Neural progenitor cell (in vitro differentiated cells): ENCODE results near the gene RPN2. TPM values are rescaled to one million over a fixed set of nuclear protein-coding genes. Genes with fewer than 3 reads are reported as not detected.
A peak's percentile ranks its signal among the peaks of the same experiment; 100 is the strongest.

ENCODE experiments used
- DNase-seq: peaks from one replicate; pipeline ENCODE4 v3.0.0-alpha.2; 2016; ENCODE audit warnings: low spot score
- H2AFZ ChIP-seq: fragments of 200-600 bp; sonication (generic); replicated peaks from 2 replicates; pipeline ENCODE4 v1.6.1; 2016; ENCODE audit warnings: antibody characterized with exemption
- H3F3A ChIP-seq: fragments of 200-600 bp; sonication (generic); 2 replicates; pipeline ENCODE4 v1.6.1; 2016; ENCODE audit warnings: antibody characterized with exemption, low read depth
- H3K27ac ChIP-seq: fragments of 200-600 bp; sonication (generic); 2 replicates; pipeline ENCODE4 v1.5.1; 2016; ENCODE audit warnings: mild to moderate bottlenecking
- H3K27me3 ChIP-seq: fragments of 200-600 bp; sonication (generic); 2 replicates; pipeline ENCODE4 v1.6.1; 2016; ENCODE audit warnings: mild to moderate bottlenecking, moderate library complexity
- H3K36me3 ChIP-seq: fragments of 200-600 bp; sonication (generic); 2 replicates; pipeline ENCODE4 v1.5.1; 2016
- H3K4me1 ChIP-seq: fragments of 200-600 bp; sonication (generic); 2 replicates; pipeline ENCODE4 v1.6.1; 2016; ENCODE audit warnings: mixed run types
- H3K4me2 ChIP-seq: fragments of 200-600 bp; sonication (generic); 2 replicates; pipeline ENCODE4 v1.6.1; 2016
- H3K4me3 ChIP-seq: fragments of 200-600 bp; sonication (generic); 2 replicates; pipeline ENCODE4 v1.5.1; 2016
- H3K79me2 ChIP-seq: fragments of 200-600 bp; sonication (generic); 2 replicates; pipeline ENCODE4 v1.6.1; 2016; ENCODE audit warnings: low read depth
- H3K9ac ChIP-seq: fragments of 200-600 bp; sonication (generic); 2 replicates; pipeline ENCODE4 v1.6.1; 2016
- H3K9me3 ChIP-seq: fragments of 200-600 bp; sonication (generic); 2 replicates; pipeline ENCODE4 v1.5.1; 2016; ENCODE audit warnings: low read depth
- H4K20me1 ChIP-seq: fragments of 200-600 bp; sonication (generic); 2 replicates; pipeline ENCODE4 v1.6.1; 2016; ENCODE audit warnings: low read depth
- H3K27ac Mint-ChIP-seq: 3 replicates; pipeline ENCODE4 v1.8.0; 2021; ENCODE audit warnings: mixed read lengths
- H3K27me3 Mint-ChIP-seq: 2 replicates; pipeline ENCODE4 v1.8.0; 2022; ENCODE audit warnings: low read depth, mild to moderate bottlenecking, inconsistent platforms, moderate library complexity, mixed read lengths; ENCODE audit not compliant: insufficient read depth
- H3K36me3 Mint-ChIP-seq: 3 replicates; pipeline ENCODE4 v1.8.0; 2021; ENCODE audit warnings: mixed read lengths
- H3K4me1 Mint-ChIP-seq: 3 replicates; pipeline ENCODE4 v1.8.0; 2021; ENCODE audit warnings: mixed read lengths
- H3K4me3 Mint-ChIP-seq: 3 replicates; pipeline ENCODE4 v1.8.0; 2021; ENCODE audit warnings: mild to moderate bottlenecking, moderate library complexity, mixed read lengths
- H3K9me3 Mint-ChIP-seq: 3 replicates; pipeline ENCODE4 v1.8.0; 2020; ENCODE audit warnings: mixed read lengths
- CTCF ChIP-seq: fragments of 200-600 bp; sonication (generic); IDR thresholded peaks from 2 replicates; pipeline ENCODE4 v1.5.1; 2017; ENCODE audit warnings: antibody characterized with exemption, mild to moderate bottlenecking
- EZH2 ChIP-seq: fragments of 200-600 bp; sonication (generic); IDR thresholded peaks from 2 replicates; pipeline ENCODE4 v1.6.1; 2017; ENCODE audit warnings: antibody characterized with exemption, mild to moderate bottlenecking, moderate library complexity
- EZH2phosphoT487 ChIP-seq: fragments of 200-600 bp; sonication (generic); IDR thresholded peaks from 2 replicates; pipeline ENCODE4 v1.6.1; 2017; ENCODE audit warnings: antibody characterized with exemption
- total RNA-seq: library from RNA; depleted of rRNA; stranded (reverse); fragments of >200 nt; gene quantifications from 2 replicates; pipeline ENCODE4 v1.2.3, GENCODE V29; 2015; ENCODE audit warnings: low replicate concordance

Gene RPN2
- total RNA-seq, 1 donor from 2014 or later: 249 TPM

DNA sequence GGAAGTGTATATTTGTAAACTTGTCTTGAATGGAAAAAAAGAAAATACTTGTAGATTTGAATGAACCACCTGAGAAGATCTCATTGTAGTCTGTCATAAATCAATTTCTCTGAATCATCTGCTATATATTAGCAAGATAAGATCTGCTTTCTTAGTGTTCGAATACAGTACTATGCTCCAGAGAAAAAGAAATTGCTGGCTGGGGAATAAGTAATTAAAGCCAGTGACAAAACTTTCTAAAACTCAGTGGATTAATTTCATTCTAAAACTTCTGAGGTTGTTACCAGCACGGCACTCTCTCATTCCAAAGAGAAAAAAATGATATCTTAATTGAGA, 22.7 kb downstream of the RPN2 start:
- Histone ChIP-seq H3K36me3 (peaks cover 12% of the 10 kb centered on the region), H3K9ac (no peak overlapping the region), H3F3A (peaks cover 32% of the 10 kb centered on the region), H3K27me3 (no peaks in the 10 kb centered on the region), H3K4me3 (no peak overlapping the region), H3K4me2 (no peak overlapping the region), H2AFZ (no peak overlapping the region), H3K27ac (no peak overlapping the region), H3K79me2 (peaks cover 89% of the 10 kb centered on the region), H4K20me1 (no peaks in the 10 kb centered on the region), H3K9me3 (no peaks in the 10 kb centered on the region), H3K4me1 (peaks cover 29% of the 10 kb centered on the region)
- no peaks in the 10 kb centered on the region for H3K9me3 Mint-ChIP-seq
- no peak for DNase-seq
- H3K4me3 Mint-ChIP-seq: no peak overlapping the region
- H3K27ac Mint-ChIP-seq: no peak overlapping the region
- TF ChIP-seq EZH2phosphoT487: no peak
- no peak for TF ChIP-seq EZH2
- TF ChIP-seq CTCF: no peak
- H3K4me1 Mint-ChIP-seq: peaks cover 47% of the 10 kb centered on the region
- peaks cover 3% of the 10 kb centered on the region for H3K27me3 Mint-ChIP-seq
- peaks cover 46% of the 10 kb centered on the region for H3K36me3 Mint-ChIP-seq

DNA sequence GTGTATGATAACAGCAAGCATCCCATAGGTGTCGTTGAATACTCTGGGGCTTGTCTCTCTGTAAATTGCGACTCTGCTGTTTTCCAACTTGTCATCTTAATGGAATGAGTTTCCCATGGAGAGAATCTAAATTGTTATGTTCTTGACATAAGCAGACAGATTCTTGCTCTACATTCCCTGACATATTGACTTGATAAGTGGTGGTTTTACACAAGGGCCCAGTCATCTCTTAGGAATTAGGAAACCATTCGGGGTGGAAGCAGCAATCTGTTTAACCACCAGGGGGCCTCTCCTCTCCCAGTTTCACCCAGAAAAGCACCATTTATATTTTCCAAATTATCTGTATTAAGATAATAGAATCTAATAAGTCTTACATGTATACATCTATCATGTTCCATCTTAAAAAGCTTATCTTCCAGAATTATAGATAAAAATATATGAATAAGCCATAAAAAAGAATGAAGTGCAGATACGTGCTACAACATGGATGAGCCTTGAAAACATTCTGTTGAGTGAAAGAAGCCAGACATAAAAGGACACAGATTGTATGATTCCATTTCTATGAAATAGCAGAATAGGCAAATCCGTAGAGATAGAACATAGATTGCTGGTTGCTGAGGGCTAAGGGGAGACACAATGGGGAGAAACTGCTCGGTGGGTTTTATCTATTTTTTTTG, 23.3 kb downstream of the RPN2 start:
- Histone ChIP-seq H3K9ac (no peak overlapping the region), H3K27ac (peak overlapping the region; percentile 96), H3K4me3 (no peak overlapping the region), H3K4me2 (no peak overlapping the region), H3K4me1 (peaks cover 29% of the 10 kb centered on the region), H2AFZ (no peak overlapping the region), H3F3A (peaks cover 29% of the 10 kb centered on the region), H3K79me2 (peaks cover 83% of the 10 kb centered on the region), H3K36me3 (peaks cover 17% of the 10 kb centered on the region), H3K9me3 (no peaks in the 10 kb centered on the region), H3K27me3 (no peaks in the 10 kb centered on the region), H4K20me1 (no peaks in the 10 kb centered on the region)
- Mint-ChIP-seq H3K4me1 (peaks cover 46% of the 10 kb centered on the region), H3K36me3 (peaks cover 44% of the 10 kb centered on the region), H3K4me3 (no peak overlapping the region), H3K9me3 (no peaks in the 10 kb centered on the region), H3K27ac (no peak overlapping the region), H3K27me3 (peaks cover 3% of the 10 kb centered on the region)
- no peak for TF ChIP-seq EZH2phosphoT487
- TF ChIP-seq CTCF: peak; percentile 83
- peak; percentile 53 for DNase-seq

- no peaks in the 10 kb centered on the region for H3K27me3 ChIP-seq
- peaks cover 29% of the 10 kb centered on the region for H3K4me1 ChIP-seq
- H3K36me3 ChIP-seq: peaks cover 29% of the 10 kb centered on the region
- no peak overlapping the region for H3K4me2 ChIP-seq
- Mint-ChIP-seq H3K4me3 (peak overlapping the region; percentile 30), H3K36me3 (peaks cover 48% of the 10 kb centered on the region), H3K9me3 (no peaks in the 10 kb centered on the region), H3K27ac (peak overlapping the region; percentile 98), H3K4me1 (peaks cover 46% of the 10 kb centered on the region), H3K27me3 (peaks cover 3% of the 10 kb centered on the region)
- H3K79me2 ChIP-seq: peaks cover 66% of the 10 kb centered on the region
- no peak overlapping the region for H3K9ac ChIP-seq
- TF ChIP-seq EZH2phosphoT487: no peak
- no peak for TF ChIP-seq CTCF
- TF ChIP-seq EZH2: no peak
- no peaks in the 10 kb centered on the region for H3K9me3 ChIP-seq
- peak overlapping the region; percentile 96 for H3K27ac ChIP-seq
- H4K20me1 ChIP-seq: no peaks in the 10 kb centered on the region
- no peak overlapping the region for H3K4me3 ChIP-seq
- H3F3A ChIP-seq: peaks cover 37% of the 10 kb centered on the region
- no peak overlapping the region for H2AFZ ChIP-seq
- DNase-seq: no peak
Measured at GRCh38 chr20:37204056-37204455, 24.9 kb downstream of the RPN2 start.
